Stimulated activated CD4-positive, alpha-beta T cell treated with anti-CD3 and anti-CD28 coated beads, Interleukin-4, amount 100 ng/mL, for 24 hours (primary cell): ENCODE measurements around the gene TRPC3.

ENCODE experiments used
- DNase-seq: peaks from one replicate; pipeline ENCODE4 v3.0.0-alpha.2; 2020

TRPC3 gene

DNA sequence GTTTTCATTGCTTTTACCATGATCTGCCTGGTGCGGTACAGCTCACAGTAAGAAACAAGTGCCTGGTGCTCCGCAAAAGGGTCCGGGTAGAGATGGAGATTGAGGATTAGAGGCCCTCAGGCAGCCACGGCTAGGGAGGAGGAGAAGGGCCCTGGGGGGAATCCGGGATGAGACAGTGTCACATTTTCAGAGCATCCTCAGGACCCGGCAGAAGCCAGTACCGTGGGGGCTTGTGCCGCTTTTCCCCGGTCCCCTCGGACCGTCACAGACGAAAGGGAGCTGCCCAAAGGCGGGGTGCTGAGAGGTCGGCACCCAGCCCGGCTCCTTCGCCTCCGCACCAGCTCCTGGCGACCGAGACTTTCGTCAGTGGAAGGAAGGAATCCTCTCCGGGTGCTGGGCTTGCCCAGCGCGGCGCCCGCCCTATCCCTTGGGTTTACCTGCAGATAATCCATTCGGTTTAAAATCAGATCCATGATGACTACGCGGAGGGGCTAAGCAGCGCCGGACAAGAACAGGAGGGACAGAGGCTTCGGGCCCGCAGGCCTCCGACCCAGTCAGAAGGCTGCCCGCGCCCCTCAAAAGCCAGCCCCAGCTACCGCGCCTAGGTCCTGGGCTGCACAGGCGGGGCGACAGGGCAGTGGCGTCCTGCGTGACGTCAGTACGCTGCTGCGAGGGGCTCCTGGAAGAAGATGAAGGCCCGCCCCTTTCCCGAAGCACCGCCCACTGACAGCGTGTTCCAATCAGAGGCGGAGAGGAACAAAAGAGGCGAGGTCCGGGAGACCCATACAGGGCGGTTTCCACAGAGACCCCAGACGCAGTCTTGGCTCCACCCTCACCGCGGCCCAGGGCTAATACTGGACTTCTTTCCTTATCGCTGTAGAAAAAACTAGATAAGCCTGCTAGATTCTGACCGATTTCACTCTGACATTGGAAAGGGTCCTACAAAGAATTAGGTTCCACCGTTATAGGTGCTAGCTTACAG, 81.7 kb downstream of the TRPC3 start, which contains the start of gene BBS7:
BBS7 (minus strand) TSS at position 634 of the 982 bp plus-strand sequence; CDS start at position 473, 161 bp downstream.
- DNase-seq, result peak; percentile 97

- DNase-seq, result no peak
Measured at GRCh38 chr4:121863799-121864198, 88.1 kb downstream of the TRPC3 start.

- DNase-seq, result no peak
Measured at GRCh38 chr4:121861426-121861825, 90.4 kb downstream of the TRPC3 start.

DNA sequence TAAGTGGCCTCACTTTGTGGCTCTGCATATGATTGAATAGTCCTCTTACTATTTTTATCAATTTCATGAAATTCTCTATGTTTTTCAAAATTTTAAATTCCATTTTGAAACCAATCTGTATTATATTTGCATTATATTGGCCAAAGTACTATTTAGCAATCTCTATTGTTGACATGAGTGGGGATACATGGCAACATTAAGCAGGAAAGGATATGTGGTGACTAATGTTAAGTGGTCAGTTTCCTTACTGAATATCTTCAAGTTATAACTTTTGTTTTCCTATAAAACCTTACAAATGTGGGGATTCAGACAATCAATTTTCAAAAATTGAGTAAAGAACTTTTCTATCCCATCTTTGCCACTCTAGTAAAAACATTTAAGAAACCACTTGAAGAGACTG, 91.7 kb downstream of the TRPC3 start:
- no peak for DNase-seq

GRCh38 chr4:121851354-121851753, 100.5 kb downstream of the TRPC3 start:
- DNase-seq, result no peak

DNA sequence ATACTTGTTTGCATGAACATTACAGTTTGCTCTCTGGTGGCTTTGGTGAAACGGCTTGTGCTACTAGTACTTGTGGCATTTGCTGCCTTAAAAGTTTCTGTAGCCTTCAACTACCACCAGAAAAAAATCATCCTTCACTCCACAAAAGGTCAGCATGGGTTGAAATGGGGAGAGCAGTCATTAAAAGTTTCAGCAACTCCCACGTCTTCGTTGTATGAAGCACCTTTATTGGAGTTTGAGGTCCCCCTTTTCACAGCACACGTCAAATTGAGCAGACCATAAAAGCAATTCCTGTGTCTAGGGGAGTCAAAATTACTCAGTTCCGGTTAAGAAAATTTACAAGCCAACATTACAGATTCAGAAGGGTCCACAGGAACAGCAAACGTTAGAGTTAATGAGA, 105.2 kb downstream of the TRPC3 start:
- DNase-seq, result no peak

DNA sequence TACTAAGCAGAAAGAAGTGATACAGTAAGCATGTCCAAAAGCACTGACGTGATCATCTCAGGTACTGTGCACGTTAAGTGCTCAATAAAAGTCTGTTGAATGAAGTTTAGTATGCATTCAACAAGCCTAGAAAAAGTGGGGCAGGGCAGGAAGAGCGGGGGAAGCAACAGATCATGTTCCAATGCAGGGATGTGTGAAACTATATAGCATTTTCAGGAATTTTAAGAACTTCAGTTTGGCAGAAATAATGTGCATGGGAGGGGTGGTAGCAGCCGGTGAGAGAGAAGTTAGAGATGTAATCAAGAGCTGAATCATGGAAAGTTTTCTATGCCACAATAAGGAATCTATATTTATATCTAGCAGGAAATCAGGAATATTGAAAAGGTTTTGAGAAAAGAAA, 109.0 kb downstream of the TRPC3 start:
- DNase-seq, result no peak

- no peak for DNase-seq
Measured at GRCh38 chr4:121838136-121838535, 113.7 kb downstream of the TRPC3 start.

DNA sequence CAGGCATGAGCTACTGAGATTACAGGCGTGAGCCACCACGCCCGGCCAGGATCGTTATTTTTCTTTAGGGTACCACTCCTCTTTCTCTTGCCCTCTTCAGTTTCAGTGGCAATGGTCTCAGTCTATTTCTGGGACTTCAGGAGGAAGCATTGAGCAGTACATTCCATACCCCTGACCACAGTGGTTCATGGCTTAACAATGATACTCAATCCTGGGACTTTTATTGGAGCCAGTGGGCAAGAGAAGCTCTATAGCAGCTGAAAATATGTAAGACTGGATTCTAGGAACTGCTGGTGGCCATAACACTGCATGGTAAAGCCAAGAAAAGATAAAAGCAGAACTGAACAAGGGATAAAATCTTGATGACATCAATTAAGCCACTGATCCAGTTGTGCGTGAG, 122.3 kb downstream of the TRPC3 start:
- DNase-seq, result no peak
